GM12878 (cell line): ENCODE results near the gene ACVR1C. TPM values are rescaled to one million over a fixed set of nuclear protein-coding genes. Genes with fewer than 3 reads are reported as not detected.

Experiments used
- ATAC-seq: fragments of 200-7000 bp; cut with Tn5 transposase; 3 replicates; pipeline ENCODE4 v1.9.1; 2020; ENCODE audit warnings: mild to moderate bottlenecking, moderate library complexity
- BruUV-seq: library from RNA; stranded (reverse); fragments of 400-500 nt; replicated peaks from 2 replicates; lab custom pipeline; 2021; lab: Mats Ljungman, UMichigan
- CTCF ChIA-PET: fragments of 300-600 bp; sonication (Branson Sonifier 250); formaldehyde crosslinking; extraction: SDS; loops from one replicate; lab custom pipeline; 2021; ENCODE audit warnings: inconsistent platforms; lab: Yijun Ruan, JAX
- POLR2A ChIA-PET: fragments of 350-600 bp; formaldehyde crosslinking; extraction: SDS; loops from one replicate; lab custom pipeline; 2021; ENCODE audit warnings: inconsistent platforms; lab: Charles Lee
- RAD21 ChIA-PET: fragments of 300-600 bp; sonication (Branson Sonifier 250); formaldehyde crosslinking; loops from one replicate; lab custom pipeline; 2023; ENCODE audit warnings: antibody characterized with exemption; ENCODE audit not compliant: unreplicated experiment; lab: Charles Lee
- SMC1A ChIA-PET: fragments of 300-600 bp; sonication (Branson Sonifier 250); formaldehyde crosslinking; loops from one replicate; lab custom pipeline; 2023; ENCODE audit not compliant: unreplicated experiment, uncharacterized antibody; lab: Charles Lee
- DNase-seq: peaks from one replicate; pipeline ENCODE4 v3.0.0-alpha.2; 2011; ENCODE audit warnings: low read depth, low spot score
- FAIRE-seq: peaks from 3 replicates; lab custom pipeline; 2011; peaks lifted over from hg19 to GRCh38; lab: Jason Lieb, UNC
- H2AFZ ChIP-seq: 2 replicates; pipeline ENCODE4 v1.6.0; 2011; ENCODE audit warnings: low read depth, low read length, control low read depth; ENCODE audit not compliant: control insufficient read depth
- H3K27ac ChIP-seq: 2 replicates; pipeline ENCODE4 v1.5.1; 2011; ENCODE audit warnings: control low read depth; ENCODE audit not compliant: control insufficient read depth, insufficient read depth
- H3K27me3 ChIP-seq, 2 experiments: replicated peaks in 1 of 2; 2 replicates each; pipeline versions ENCODE4 v1.6.0 to v1.6.1; 2011; ENCODE audit warnings: low read length in 1 of 2; ENCODE audit not compliant: control insufficient read depth in 2 of 2, insufficient read depth in 2 of 2
- H3K36me3 ChIP-seq, 2 experiments: 2 replicates each; pipeline ENCODE4 v1.5.1; 2011; ENCODE audit warnings: low read length in 1 of 2; ENCODE audit not compliant: control insufficient read depth in 2 of 2, insufficient read depth in 2 of 2
- H3K4me1 ChIP-seq: 2 replicates; pipeline ENCODE4 v1.6.1; 2011; ENCODE audit warnings: mild to moderate bottlenecking, low read length, moderate library complexity, mixed read lengths; ENCODE audit not compliant: control insufficient read depth, insufficient read depth
- H3K4me2 ChIP-seq: 2 replicates; pipeline ENCODE4 v1.6.0; 2011; ENCODE audit warnings: control low read depth; ENCODE audit not compliant: control insufficient read depth, insufficient read depth
- H3K4me3 ChIP-seq: fragments of 200-600 bp; sonication (generic); 2 replicates; pipeline ENCODE4 v1.5.1; 2016
- H3K79me2 ChIP-seq: 2 replicates; pipeline ENCODE4 v1.6.0; 2011; ENCODE audit warnings: low read length; ENCODE audit not compliant: control insufficient read depth, insufficient read depth
- H3K9ac ChIP-seq: 2 replicates; pipeline ENCODE4 v1.8.0; 2011; ENCODE audit warnings: low read length, control low read depth, mixed read lengths; ENCODE audit not compliant: control insufficient read depth, insufficient read depth
- H3K9me3 ChIP-seq: replicated peaks from 3 replicates; pipeline ENCODE4 v1.5.1; 2011; ENCODE audit warnings: mild to moderate bottlenecking, low read length; ENCODE audit not compliant: control insufficient read depth, insufficient read depth
- H4K20me1 ChIP-seq: 2 replicates; pipeline ENCODE4 v1.6.0; 2011; ENCODE audit not compliant: control insufficient read depth, insufficient read depth
- BCL11A ChIP-seq: IDR thresholded peaks from 2 replicates; pipeline ENCODE4 v1.6.1; 2011; ENCODE audit warnings: low read depth, low read length
- CBX5 ChIP-seq: sonication (generic); IDR thresholded peaks from 2 replicates; pipeline ENCODE4 v1.6.1; 2016; ENCODE audit warnings: low read depth, moderate library complexity, mild to moderate bottlenecking, inconsistent platforms
- EZH2 ChIP-seq: IDR thresholded peaks from 2 replicates; pipeline ENCODE4 v1.6.1; 2012; ENCODE audit warnings: low read depth, mild to moderate bottlenecking, control low read depth, inconsistent platforms, low read length, borderline replicate concordance; ENCODE audit not compliant: control insufficient read depth
- FOXM1 ChIP-seq: IDR thresholded peaks from 2 replicates; pipeline ENCODE4 v1.6.1; 2012; ENCODE audit warnings: low read depth, mild to moderate bottlenecking, inconsistent platforms, low read length, moderate library complexity
- NFYB ChIP-seq: IDR thresholded peaks from 2 replicates; pipeline ENCODE4 v1.6.1; 2011; ENCODE audit warnings: low read depth, mild to moderate bottlenecking, low read length, improper control_type of control experiment, moderate library complexity; ENCODE audit not compliant: insufficient read depth
- NKRF ChIP-seq: fragments of 450-650 bp; conservative IDR thresholded peaks from 2 replicates; pipeline ENCODE4 v1.6.1; 2017; ENCODE audit warnings: mild to moderate bottlenecking, moderate library complexity
- NR2C1 ChIP-seq: fragments of 450-650 bp; IDR thresholded peaks from 2 replicates; pipeline ENCODE4 v1.6.1; 2017; ENCODE audit warnings: antibody characterized with exemption, mild to moderate bottlenecking, moderate library complexity
- RUNX3 ChIP-seq: IDR thresholded peaks from 2 replicates; pipeline ENCODE4 v1.6.1; 2012; ENCODE audit warnings: low read length, inconsistent platforms
- TCF3 ChIP-seq: IDR thresholded peaks from 2 replicates; pipeline ENCODE4 v1.6.1; 2012; ENCODE audit warnings: low read depth, mild to moderate bottlenecking, low read length, borderline replicate concordance; ENCODE audit not compliant: insufficient read depth
- WGBS: methylation state at CpG from one replicate; pipeline ENCODE4 v1.1.6; 2016; ENCODE audit warnings: low lambda C conversion rate; ENCODE audit not compliant: insufficient replicate concordance, insufficient coverage; ENCODE audit errors: missing lambda C conversion rate; 5-methylcytosine and 5-hydroxymethylcytosine counted together
- in situ Hi-C: fragments of 300-500 bp; cut with MboI; formaldehyde crosslinking; loops from 9 replicates; pipeline ENCODE4 v1.14.3; 2018; ENCODE audit warnings: mixed read lengths
- intact Hi-C: fragments of 100-400 bp; cut with micrococcal nuclease; formaldehyde crosslinking; loops from one replicate; pipeline ENCODE4 v1.14.2; 2022; ENCODE audit not compliant: unreplicated experiment
- polyA plus RNA-seq, 11 experiments: library from polyadenylated mRNA; depleted of rRNA in 4 of 11; unstranded in 6 of 11; stranded (reverse) in 5 of 11; fragments of >200 nt; fragmentation: Nextera tagmentation in 4 of 11; fragmentation: Illumina TruSeq in 1 of 11; extraction: Ambion mirVana in 4 of 11; extraction: Trizol in 1 of 11; gene quantifications; 1 replicate in 1 of 11; 2 replicates in 10 of 11; pipeline versions ENCODE4 v1.2.1 to v1.2.3, GENCODE V29; 2011 to 2016; ENCODE audit warnings: inconsistent platforms in 2 of 11, missing spikeins in 2 of 11, low read depth in 1 of 11
- total RNA-seq, 4 experiments: library from RNA; depleted of rRNA in 3 of 4; stranded (reverse); fragments of >200 nt in 3 of 4; fragmentation: Illumina TruSeq in 1 of 4; extraction: Trizol in 1 of 4; gene quantifications; 2 replicates each; pipeline versions ENCODE4 v1.2.1 to v1.2.3, GENCODE V29; 2013 to 2021
- TF ChIP-seq, protein P1 (sequence below): fragments of 450-650 bp; IDR thresholded peaks from 2 replicates; pipeline ENCODE4 v1.6.1; 2018; ENCODE audit warnings: borderline replicate concordance, mild to moderate bottlenecking; ENCODE audit not compliant: partially characterized antibody
- TF ChIP-seq, protein P2 (sequence below): fragments of 450-650 bp; IDR thresholded peaks from 2 replicates; pipeline ENCODE4 v1.6.1; 2017; ENCODE audit warnings: low read depth, mild to moderate bottlenecking, moderate library complexity

ACVR1C gene
- total and polyA plus RNA-seq, 10 of the 15 experiments (the other 5 are each of a cell fraction or from before 2014, with no cell fraction given): not detected

GRCh38 chr2:157672129-157672528 is 43.5 kb upstream of the ACVR1C start:
- no peak overlapping the region for H3K4me2 ChIP-seq
- no peaks in the 10 kb centered on the region for H4K20me1 ChIP-seq
- ChIA-PET POLR2A (no interaction called here), CTCF (no interaction called here), RAD21 (no interaction called here), SMC1A (no interaction called here)
- no peak overlapping the region for H3K4me3 ChIP-seq
- in situ Hi-C loops: no loop called here
- no peaks in the 10 kb centered on the region for H3K9me3 ChIP-seq
- DNase-seq (no peak), FAIRE-seq (no peak), ATAC-seq (no peak)
- no peaks in the 10 kb centered on the region for H3K36me3 ChIP-seq
- H3K27me3 ChIP-seq: no peaks in the 10 kb centered on the region
- no peak overlapping the region for H3K9ac ChIP-seq
- H3K27ac ChIP-seq: no peak overlapping the region
- BruUV-seq: no TSS peak
- WGBS: 60% methylated on average over 10 of the region's 10 CpGs
- no peaks in the 10 kb centered on the region for H3K4me1 ChIP-seq
- H3K79me2 ChIP-seq: no peaks in the 10 kb centered on the region
- TF ChIP-seq, protein P1, sequence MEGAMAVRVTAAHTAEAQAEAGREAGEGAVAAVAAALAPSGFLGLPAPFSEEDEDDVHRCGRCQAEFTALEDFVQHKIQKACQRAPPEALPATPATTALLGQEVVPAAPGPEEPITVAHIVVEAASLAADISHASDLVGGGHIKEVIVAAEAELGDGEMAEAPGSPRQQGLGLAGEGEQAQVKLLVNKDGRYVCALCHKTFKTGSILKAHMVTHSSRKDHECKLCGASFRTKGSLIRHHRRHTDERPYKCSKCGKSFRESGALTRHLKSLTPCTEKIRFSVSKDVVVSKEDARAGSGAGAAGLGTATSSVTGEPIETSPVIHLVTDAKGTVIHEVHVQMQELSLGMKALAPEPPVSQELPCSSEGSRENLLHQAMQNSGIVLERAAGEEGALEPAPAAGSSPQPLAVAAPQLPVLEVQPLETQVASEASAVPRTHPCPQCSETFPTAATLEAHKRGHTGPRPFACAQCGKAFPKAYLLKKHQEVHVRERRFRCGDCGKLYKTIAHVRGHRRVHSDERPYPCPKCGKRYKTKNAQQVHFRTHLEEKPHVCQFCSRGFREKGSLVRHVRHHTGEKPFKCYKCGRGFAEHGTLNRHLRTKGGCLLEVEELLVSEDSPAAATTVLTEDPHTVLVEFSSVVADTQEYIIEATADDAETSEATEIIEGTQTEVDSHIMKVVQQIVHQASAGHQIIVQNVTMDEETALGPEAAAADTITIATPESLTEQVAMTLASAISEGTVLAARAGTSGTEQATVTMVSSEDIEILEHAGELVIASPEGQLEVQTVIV: no peak
- TF ChIP-seq CBX5 (no peak), FOXM1 (no peak), NKRF (no peak), BCL11A (no peak), NR2C1 (no peak), EZH2 (no peak), TCF3 (no peak), NFYB (no peak), RUNX3 (no peak)
- TF ChIP-seq, protein P2, sequence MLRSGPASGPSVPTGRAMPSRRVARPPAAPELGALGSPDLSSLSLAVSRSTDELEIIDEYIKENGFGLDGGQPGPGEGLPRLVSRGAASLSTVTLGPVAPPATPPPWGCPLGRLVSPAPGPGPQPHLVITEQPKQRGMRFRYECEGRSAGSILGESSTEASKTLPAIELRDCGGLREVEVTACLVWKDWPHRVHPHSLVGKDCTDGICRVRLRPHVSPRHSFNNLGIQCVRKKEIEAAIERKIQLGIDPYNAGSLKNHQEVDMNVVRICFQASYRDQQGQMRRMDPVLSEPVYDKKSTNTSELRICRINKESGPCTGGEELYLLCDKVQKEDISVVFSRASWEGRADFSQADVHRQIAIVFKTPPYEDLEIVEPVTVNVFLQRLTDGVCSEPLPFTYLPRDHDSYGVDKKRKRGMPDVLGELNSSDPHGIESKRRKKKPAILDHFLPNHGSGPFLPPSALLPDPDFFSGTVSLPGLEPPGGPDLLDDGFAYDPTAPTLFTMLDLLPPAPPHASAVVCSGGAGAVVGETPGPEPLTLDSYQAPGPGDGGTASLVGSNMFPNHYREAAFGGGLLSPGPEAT: no peak
- H2AFZ ChIP-seq: no peak overlapping the region
- intact Hi-C loops: no loop called here
